Measurements from ENCODE around the gene PNPT1.

- no peak for TF ChIP-seq POLR2A (IDR thresholded peaks at IDR 0.05; ENCODE audit: low read depth, low read length)
- TF ChIP-seq CTCF (IDR thresholded peaks at IDR 0.05; ENCODE audit: extremely low read depth in 1 of 2, insufficient read depth in 1 of 2, low read depth in 1 of 2, low read length in 2 of 2), result no peak
- TF ChIP-seq POLR2AphosphoS5 (IDR thresholded peaks at IDR 0.05; ENCODE audit: insufficient read depth, low read depth, low read length), result no peak
- TF ChIP-seq EZH2 (IDR thresholded peaks at IDR 0.05; ENCODE audit: borderline replicate concordance, low read depth, low read length, severe bottlenecking), result no peak
- TF ChIP-seq GATA2 (IDR thresholded peaks at IDR 0.05; ENCODE audit: insufficient read depth, insufficient read length, low read depth, low read length), result no peak
- no peak for TF ChIP-seq FOS (IDR thresholded peaks at IDR 0.05; ENCODE audit: borderline replicate concordance, insufficient read depth, low read length)
- TF ChIP-seq MYC (IDR thresholded peaks at IDR 0.05; ENCODE audit: low read depth, low read length), result no peak
- TF ChIP-seq, protein P1, sequence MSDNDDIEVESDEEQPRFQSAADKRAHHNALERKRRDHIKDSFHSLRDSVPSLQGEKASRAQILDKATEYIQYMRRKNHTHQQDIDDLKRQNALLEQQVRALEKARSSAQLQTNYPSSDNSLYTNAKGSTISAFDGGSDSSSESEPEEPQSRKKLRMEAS (IDR thresholded peaks at IDR 0.05; ENCODE audit: insufficient read depth, insufficient read length), result no peak
- TF ChIP-seq JUN (IDR thresholded peaks at IDR 0.05; ENCODE audit: borderline replicate concordance, insufficient read depth, insufficient read length, low read depth), result no peak
Measured at GRCh38 chr2:55621802-55622201, 71.8 kb downstream of the PNPT1 start.
